SK-N-SH (cell line): Measurements from ENCODE around the gene CLMP. TPM values are rescaled to one million over a fixed set of nuclear protein-coding genes. Genes with fewer than 3 reads are reported as not detected.

Experiments used
- CTCF ChIA-PET: fragments of 300-600, 350-600 bp; formaldehyde crosslinking; extraction: SDS; loops from one replicate; lab custom pipeline; 2021; lab: Yijun Ruan, JAX
- POLR2A ChIA-PET: fragments of 350-600 bp; sonication (Branson Sonifier 250); formaldehyde crosslinking; extraction: SDS; loops from one replicate; lab custom pipeline; 2020; ENCODE audit warnings: antibody characterized with exemption, inconsistent platforms; lab: Yijun Ruan, JAX
- DNase-seq: peaks from one replicate; pipeline ENCODE4 v3.0.0; 2012
- H2AFZ ChIP-seq: fragments of 200-600 bp; sonication (generic); 2 replicates; pipeline ENCODE4 v1.8.1; 2016; ENCODE audit warnings: antibody characterized with exemption, mild to moderate bottlenecking, low read depth
- H3F3A ChIP-seq: fragments of 200-600 bp; sonication (generic); replicated peaks from 2 replicates; pipeline ENCODE3; 2016; ENCODE audit warnings: antibody characterized with exemption, mild to moderate bottlenecking; ENCODE audit not compliant: insufficient read depth
- H3K27ac ChIP-seq, 2 experiments: fragments of 200-500 bp in 1 of 2; fragments of 200-600 bp in 1 of 2; sonication (Bioruptor generic) in 1 of 2; sonication (generic), shearing (Covaris generic) in 1 of 2; 2 replicates each; pipeline versions ENCODE4 v1.5.1 to v1.6.1; 2014 to 2016; ENCODE audit warnings: low read depth in 2 of 2, inconsistent platforms in 1 of 2, low read length in 1 of 2, mild to moderate bottlenecking in 1 of 2, mixed read lengths in 1 of 2
- H3K27me3 ChIP-seq: fragments of 200-600 bp; sonication (generic), shearing (Covaris generic); 2 replicates; pipeline ENCODE4 v1.6.1; 2016; ENCODE audit warnings: mixed run types; ENCODE audit not compliant: insufficient read depth
- H3K36me3 ChIP-seq, 2 experiments: fragments of 200-500 bp in 1 of 2; fragments of 200-600 bp in 1 of 2; sonication (Bioruptor generic) in 1 of 2; sonication (generic) in 1 of 2; replicated peaks in 1 of 2; 2 replicates each; pipeline versions ENCODE3 to v1.5.1; 2014 to 2016; ENCODE audit warnings: low read length in 1 of 2, mild to moderate bottlenecking in 1 of 2; ENCODE audit not compliant: insufficient read depth in 2 of 2, control insufficient read depth in 1 of 2
- H3K4me1 ChIP-seq, 2 experiments: fragments of 200-500 bp in 1 of 2; fragments of 200-600 bp in 1 of 2; sonication (Bioruptor generic) in 1 of 2; sonication (generic), shearing (Covaris generic) in 1 of 2; 2 replicates each; pipeline versions ENCODE4 v1.5.1 to v1.6.1; 2014 to 2016; ENCODE audit warnings: low read depth in 1 of 2, low read length in 1 of 2, mixed run types in 1 of 2; ENCODE audit not compliant: insufficient read depth in 2 of 2, control insufficient read depth in 1 of 2
- H3K4me2 ChIP-seq: fragments of 200-600 bp; sonication (generic), shearing (Covaris generic); 2 replicates; pipeline ENCODE4 v1.6.1; 2017; ENCODE audit warnings: mixed run types
- H3K4me3 ChIP-seq, 2 experiments: fragments of 200-500 bp in 1 of 2; fragments of 200-600 bp in 1 of 2; sonication (Bioruptor generic) in 1 of 2; sonication (generic), shearing (Covaris generic) in 1 of 2; 2 replicates each; pipeline versions ENCODE4 v1.5.1 to v1.8.1; 2014 to 2016; ENCODE audit warnings: low read depth in 2 of 2, inconsistent platforms in 1 of 2, low read length in 1 of 2, mild to moderate bottlenecking in 1 of 2, mixed read lengths in 1 of 2, moderate library complexity in 1 of 2
- H3K79me2 ChIP-seq: fragments of 200-600 bp; sonication (generic); 2 replicates; pipeline ENCODE4 v1.8.1; 2017; ENCODE audit warnings: mild to moderate bottlenecking; ENCODE audit not compliant: insufficient read depth
- H3K9ac ChIP-seq: fragments of 200-600 bp; sonication (generic); 2 replicates; pipeline ENCODE4 v1.6.1; 2017; ENCODE audit warnings: mixed run types
- H3K9me2 ChIP-seq: fragments of 200-600 bp; sonication (generic); 2 replicates; pipeline ENCODE4 v1.6.1; 2017; ENCODE audit warnings: mixed run types
- H3K9me3 ChIP-seq: fragments of 200-600 bp; sonication (generic); 2 replicates; pipeline ENCODE4 v1.6.1; 2017; ENCODE audit warnings: mixed run types, mild to moderate bottlenecking, moderate library complexity
- H4K20me1 ChIP-seq: fragments of 200-600 bp; sonication (generic); 2 replicates; pipeline ENCODE4 v1.6.1; 2017; ENCODE audit warnings: mild to moderate bottlenecking, mixed run types; ENCODE audit not compliant: insufficient read depth
- ELF1 ChIP-seq: IDR thresholded peaks from 2 replicates; pipeline ENCODE4 v1.4.0; 2012
- FOXJ3 ChIP-seq: sonication (generic); formaldehyde crosslinking; IDR thresholded peaks from 2 replicates; pipeline ENCODE4 v1.5.1; 2020; ENCODE audit warnings: mild to moderate bottlenecking, missing genetic modification reagents
- FOXM1 ChIP-seq: IDR thresholded peaks from 2 replicates; pipeline ENCODE4 v1.4.0; 2012; ENCODE audit warnings: low read depth, mild to moderate bottlenecking
- JUND ChIP-seq: IDR thresholded peaks from 2 replicates; pipeline ENCODE4 v1.4.0; 2012
- MXI1 ChIP-seq: IDR thresholded peaks from 2 replicates; pipeline ENCODE4 v1.6.1; 2012; ENCODE audit warnings: mild to moderate bottlenecking, low read depth, low read length, improper control_type of control experiment
- NFIC ChIP-seq: IDR thresholded peaks from 2 replicates; pipeline ENCODE4 v1.4.0; 2012; ENCODE audit warnings: borderline replicate concordance
- NRF1 ChIP-seq: IDR thresholded peaks from 2 replicates; pipeline ENCODE4 v1.6.1; 2012; ENCODE audit warnings: low read depth, mild to moderate bottlenecking, low read length
- PBX3 ChIP-seq: IDR thresholded peaks from 2 replicates; pipeline ENCODE4; 2012
- REST ChIP-seq: IDR thresholded peaks from 2 replicates; pipeline ENCODE4 v1.6.1; 2012; ENCODE audit warnings: mild to moderate bottlenecking, low read depth, low read length, moderate library complexity
- RFX5 ChIP-seq: IDR thresholded peaks from 2 replicates; pipeline ENCODE4 v1.6.1; 2012; ENCODE audit warnings: mild to moderate bottlenecking, improper control_type of control experiment, low read length
- SIN3A ChIP-seq: IDR thresholded peaks from 2 replicates; pipeline ENCODE4 v1.6.1; 2012; ENCODE audit warnings: low read depth, mild to moderate bottlenecking, low read length, moderate library complexity, borderline replicate concordance
- SMC3 ChIP-seq: IDR thresholded peaks from 2 replicates; pipeline ENCODE4 v1.6.1; 2012; ENCODE audit warnings: low read depth, low read length, improper control_type of control experiment
- TCF12 ChIP-seq: IDR thresholded peaks from 2 replicates; pipeline ENCODE4 v1.4.0; 2012
- YY1 ChIP-seq: IDR thresholded peaks from 2 replicates; pipeline ENCODE4 v1.4.0; 2012; ENCODE audit warnings: low read depth, mild to moderate bottlenecking
- WGBS: methylation state at CpG from one replicate; pipeline ENCODE4 v1.1.6; 2017; ENCODE audit warnings: low lambda C conversion rate; 5-methylcytosine and 5-hydroxymethylcytosine counted together
- polyA plus RNA-seq, 3 experiments: library from polyadenylated mRNA; depleted of rRNA; stranded (reverse); fragments of >200 nt; gene quantifications; 2 replicates each; pipeline ENCODE4 v1.2.3, GENCODE V29; 2012
- TF ChIP-seq, protein P1 (sequence below): fragments of 200-600 bp; sonication (generic); IDR thresholded peaks from 2 replicates; pipeline ENCODE4 v1.6.1; 2017; ENCODE audit warnings: antibody characterized with exemption, mild to moderate bottlenecking, moderate library complexity
- TF ChIP-seq, protein P2 (sequence below): fragments of 150-350 bp; IDR thresholded peaks from 2 replicates; pipeline ENCODE4 v1.6.1; 2017; ENCODE audit warnings: antibody characterized with exemption, low read length, low read depth, borderline replicate concordance
- TF ChIP-seq, protein P3 (sequence below): fragments of 150-350 bp; IDR thresholded peaks from 2 replicates; pipeline ENCODE4 v1.6.1; 2016; ENCODE audit warnings: mild to moderate bottlenecking, low read depth, low read length
- TF ChIP-seq, protein P4 (sequence below): IDR thresholded peaks from 2 replicates; pipeline ENCODE4 v1.4.0; 2012; ENCODE audit warnings: low read depth, borderline replicate concordance
- TF ChIP-seq, protein P5 (sequence below): IDR thresholded peaks from 2 replicates; pipeline ENCODE4 v1.4.0; 2012; ENCODE audit warnings: low read depth, borderline replicate concordance

CLMP gene
- polyA plus RNA-seq, 1 of the 3 experiments (the other 2 are of a cell fraction), result 61.9 TPM

GRCh38 chr11:123168955-123169484 is 26.0 kb downstream of the CLMP start:
- WGBS, result no CpG with 5 or more reads among the region's 3 CpGs
- peaks cover 14 to 28% of the 10 kb centered on the region in 2 experiments for H3K36me3 ChIP-seq
- H3K4me1 ChIP-seq, result peaks cover 9 to 40% of the 10 kb centered on the region in 2 experiments; a peak in 3 of 4 replicates

More at GRCh38 chr11:123168955-123169484, 26.0 kb downstream of the CLMP start:
- ChIA-PET POLR2A (no interaction called here), CTCF (interaction anchor here (0.9 kb wide), 1 partner anchor 78 kb away, joined by 3 read pairs; no protein-coding TSS in a partner anchor)
- peaks cover 88% of the 10 kb centered on the region for H3K79me2 ChIP-seq
- H2AFZ ChIP-seq, result no peak overlapping the region
- no peak overlapping the region for H3K27ac ChIP-seq
- H3F3A ChIP-seq, result peaks cover 26% of the 10 kb centered on the region
- H3K9me2 ChIP-seq, result no peaks in the 10 kb centered on the region
- no peaks in the 10 kb centered on the region for H3K27me3 ChIP-seq
- H3K4me3 ChIP-seq, result no peak overlapping the region
- H4K20me1 ChIP-seq, result no peaks in the 10 kb centered on the region; the same call in 1 of the 2 replicates
- no peak for DNase-seq
- H3K9me3 ChIP-seq, result no peaks in the 10 kb centered on the region
- no peak overlapping the region for H3K4me2 ChIP-seq
- TF ChIP-seq, protein P1, sequence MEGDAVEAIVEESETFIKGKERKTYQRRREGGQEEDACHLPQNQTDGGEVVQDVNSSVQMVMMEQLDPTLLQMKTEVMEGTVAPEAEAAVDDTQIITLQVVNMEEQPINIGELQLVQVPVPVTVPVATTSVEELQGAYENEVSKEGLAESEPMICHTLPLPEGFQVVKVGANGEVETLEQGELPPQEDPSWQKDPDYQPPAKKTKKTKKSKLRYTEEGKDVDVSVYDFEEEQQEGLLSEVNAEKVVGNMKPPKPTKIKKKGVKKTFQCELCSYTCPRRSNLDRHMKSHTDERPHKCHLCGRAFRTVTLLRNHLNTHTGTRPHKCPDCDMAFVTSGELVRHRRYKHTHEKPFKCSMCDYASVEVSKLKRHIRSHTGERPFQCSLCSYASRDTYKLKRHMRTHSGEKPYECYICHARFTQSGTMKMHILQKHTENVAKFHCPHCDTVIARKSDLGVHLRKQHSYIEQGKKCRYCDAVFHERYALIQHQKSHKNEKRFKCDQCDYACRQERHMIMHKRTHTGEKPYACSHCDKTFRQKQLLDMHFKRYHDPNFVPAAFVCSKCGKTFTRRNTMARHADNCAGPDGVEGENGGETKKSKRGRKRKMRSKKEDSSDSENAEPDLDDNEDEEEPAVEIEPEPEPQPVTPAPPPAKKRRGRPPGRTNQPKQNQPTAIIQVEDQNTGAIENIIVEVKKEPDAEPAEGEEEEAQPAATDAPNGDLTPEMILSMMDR, result no peak
- no peak for TF ChIP-seq YY1
- no peak for TF ChIP-seq MXI1
- TF ChIP-seq, protein P2, sequence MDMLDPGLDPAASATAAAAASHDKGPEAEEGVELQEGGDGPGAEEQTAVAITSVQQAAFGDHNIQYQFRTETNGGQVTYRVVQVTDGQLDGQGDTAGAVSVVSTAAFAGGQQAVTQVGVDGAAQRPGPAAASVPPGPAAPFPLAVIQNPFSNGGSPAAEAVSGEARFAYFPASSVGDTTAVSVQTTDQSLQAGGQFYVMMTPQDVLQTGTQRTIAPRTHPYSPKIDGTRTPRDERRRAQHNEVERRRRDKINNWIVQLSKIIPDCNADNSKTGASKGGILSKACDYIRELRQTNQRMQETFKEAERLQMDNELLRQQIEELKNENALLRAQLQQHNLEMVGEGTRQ, result no peak
- TF ChIP-seq SIN3A, result no peak
- no peak for TF ChIP-seq SMC3
- TF ChIP-seq NFIC, result no peak
- TF ChIP-seq, protein P3, sequence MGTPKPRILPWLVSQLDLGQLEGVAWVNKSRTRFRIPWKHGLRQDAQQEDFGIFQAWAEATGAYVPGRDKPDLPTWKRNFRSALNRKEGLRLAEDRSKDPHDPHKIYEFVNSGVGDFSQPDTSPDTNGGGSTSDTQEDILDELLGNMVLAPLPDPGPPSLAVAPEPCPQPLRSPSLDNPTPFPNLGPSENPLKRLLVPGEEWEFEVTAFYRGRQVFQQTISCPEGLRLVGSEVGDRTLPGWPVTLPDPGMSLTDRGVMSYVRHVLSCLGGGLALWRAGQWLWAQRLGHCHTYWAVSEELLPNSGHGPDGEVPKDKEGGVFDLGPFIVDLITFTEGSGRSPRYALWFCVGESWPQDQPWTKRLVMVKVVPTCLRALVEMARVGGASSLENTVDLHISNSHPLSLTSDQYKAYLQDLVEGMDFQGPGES, result no peak
- TF ChIP-seq, protein P4, sequence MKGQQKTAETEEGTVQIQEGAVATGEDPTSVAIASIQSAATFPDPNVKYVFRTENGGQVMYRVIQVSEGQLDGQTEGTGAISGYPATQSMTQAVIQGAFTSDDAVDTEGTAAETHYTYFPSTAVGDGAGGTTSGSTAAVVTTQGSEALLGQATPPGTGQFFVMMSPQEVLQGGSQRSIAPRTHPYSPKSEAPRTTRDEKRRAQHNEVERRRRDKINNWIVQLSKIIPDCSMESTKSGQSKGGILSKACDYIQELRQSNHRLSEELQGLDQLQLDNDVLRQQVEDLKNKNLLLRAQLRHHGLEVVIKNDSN, result no peak
- no peak for TF ChIP-seq ELF1
- TF ChIP-seq RFX5, result no peak
- TF ChIP-seq JUND, result no peak
- TF ChIP-seq NRF1, result no peak
- no peak for TF ChIP-seq FOXJ3 (CRISPR knock-in tag)
- TF ChIP-seq REST, result no peak
- no peak for TF ChIP-seq FOXM1
- TF ChIP-seq TCF12, result no peak
- TF ChIP-seq, protein P5, sequence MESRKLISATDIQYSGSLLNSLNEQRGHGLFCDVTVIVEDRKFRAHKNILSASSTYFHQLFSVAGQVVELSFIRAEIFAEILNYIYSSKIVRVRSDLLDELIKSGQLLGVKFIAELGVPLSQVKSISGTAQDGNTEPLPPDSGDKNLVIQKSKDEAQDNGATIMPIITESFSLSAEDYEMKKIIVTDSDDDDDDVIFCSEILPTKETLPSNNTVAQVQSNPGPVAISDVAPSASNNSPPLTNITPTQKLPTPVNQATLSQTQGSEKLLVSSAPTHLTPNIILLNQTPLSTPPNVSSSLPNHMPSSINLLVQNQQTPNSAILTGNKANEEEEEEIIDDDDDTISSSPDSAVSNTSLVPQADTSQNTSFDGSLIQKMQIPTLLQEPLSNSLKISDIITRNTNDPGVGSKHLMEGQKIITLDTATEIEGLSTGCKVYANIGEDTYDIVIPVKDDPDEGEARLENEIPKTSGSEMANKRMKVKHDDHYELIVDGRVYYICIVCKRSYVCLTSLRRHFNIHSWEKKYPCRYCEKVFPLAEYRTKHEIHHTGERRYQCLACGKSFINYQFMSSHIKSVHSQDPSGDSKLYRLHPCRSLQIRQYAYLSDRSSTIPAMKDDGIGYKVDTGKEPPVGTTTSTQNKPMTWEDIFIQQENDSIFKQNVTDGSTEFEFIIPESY, result no peak
- no peak for TF ChIP-seq PBX3
- H3K9ac ChIP-seq, result no peak overlapping the region
